ENCODE measurements around the gene COX19.

- TF ChIP-seq POLR2A (IDR thresholded peaks at IDR 0.05) = no peak
- TF ChIP-seq CTCF (IDR thresholded peaks at IDR 0.05) = no peak
These were observed 15.8 kb upstream of the COX19 start for GRCh38 chr7:990933-991728.

All from uterus (tissue), 2 donors.